AG08395 (cell line): Measurements from ENCODE around the gene ZNF14.
"Not testable (repeated sequence)": the region's sequence is repeated elsewhere in the genome, so short reads cannot be mapped to it uniquely, and the experiment has no call there.

Experiments
- DNase-seq: peaks from one replicate; pipeline ENCODE4 v3.0.0; 2012; ENCODE audit warnings: mixed read lengths, low spot score

ZNF14 gene

DNA sequence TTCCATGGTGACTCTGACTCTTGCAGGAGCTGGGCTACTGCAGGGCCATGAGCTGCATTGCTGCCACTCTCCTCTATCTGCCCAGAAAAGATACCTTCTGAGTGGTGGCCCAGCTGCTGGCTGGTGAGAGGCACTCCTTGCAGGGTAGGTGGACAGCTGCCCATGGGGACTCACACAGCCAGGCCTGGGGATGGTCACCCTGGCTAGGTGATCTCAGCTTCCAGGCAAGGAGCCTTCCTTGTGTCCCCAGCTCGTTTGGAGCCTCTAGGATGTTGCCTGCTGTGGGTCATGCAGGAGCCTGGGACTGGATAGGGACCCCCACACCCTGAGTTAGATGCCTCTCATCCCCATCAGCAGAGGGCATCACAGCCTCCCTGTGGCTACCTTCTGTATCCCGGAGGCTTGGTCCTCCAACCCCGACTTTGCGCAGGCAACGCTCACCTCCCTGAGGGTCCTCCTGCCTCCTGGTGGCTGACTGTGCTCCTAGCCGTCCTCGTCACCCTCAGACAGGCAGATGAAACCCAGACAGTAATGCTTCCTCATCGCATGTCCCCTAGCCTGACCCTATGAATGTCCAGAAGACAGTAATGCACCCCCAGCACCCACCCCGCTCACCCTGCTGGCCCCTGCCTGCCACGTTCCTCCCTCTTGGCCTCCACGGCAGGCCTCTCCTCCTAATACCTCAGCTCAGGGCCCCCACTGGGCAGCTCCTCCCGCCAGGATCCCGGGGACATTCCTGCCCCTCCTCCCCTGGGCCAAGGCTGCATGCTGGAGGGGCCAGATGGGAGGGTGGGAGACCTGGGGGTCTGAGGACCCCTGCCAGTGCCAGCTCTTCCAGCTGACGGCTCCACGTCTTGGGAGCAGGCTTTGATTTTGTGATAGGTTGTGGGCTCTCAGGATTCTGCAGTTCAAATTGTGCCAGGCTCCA lies 13.6 kb upstream of the ZNF14 start:
- no peak for DNase-seq

DNA sequence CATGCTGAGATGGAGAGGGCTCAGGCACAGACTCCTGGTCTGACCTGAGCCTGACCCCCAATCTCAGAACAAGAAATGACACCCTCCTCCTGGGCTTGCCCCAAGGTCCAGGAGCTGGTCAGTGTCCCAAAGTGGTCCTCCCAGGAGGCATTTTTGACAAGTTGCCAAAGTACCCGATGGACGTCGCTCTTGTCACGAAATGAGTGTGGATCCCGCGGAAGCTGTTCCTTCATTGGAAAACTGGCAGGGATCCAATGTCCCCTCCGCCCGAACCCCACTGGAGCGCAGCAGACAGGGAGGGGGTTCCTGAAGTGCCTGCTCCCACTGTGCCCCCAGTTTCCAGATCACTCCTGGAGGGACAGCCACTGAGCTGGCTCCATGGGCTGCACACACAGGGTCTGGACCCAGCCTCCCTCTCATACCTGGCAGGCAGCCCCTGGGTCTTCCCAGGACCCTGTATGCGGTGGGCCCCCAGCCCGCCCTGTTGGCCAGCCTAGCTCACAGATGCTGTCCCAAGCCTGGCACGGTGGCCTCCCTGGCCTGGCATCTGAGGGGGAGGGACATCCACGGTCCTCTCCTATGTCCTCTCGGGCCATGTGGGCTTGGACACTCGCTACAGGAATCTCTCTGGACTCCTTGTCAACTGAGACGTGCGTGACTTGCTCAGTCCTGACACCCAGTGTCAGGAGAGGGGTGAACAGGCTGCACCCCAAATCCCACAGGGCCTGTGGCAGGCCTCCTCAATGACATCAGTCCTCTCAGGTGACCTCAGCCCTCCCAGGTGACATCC lies 12.8 kb upstream of the ZNF14 start:
- DNase-seq, result no peak

DNA sequence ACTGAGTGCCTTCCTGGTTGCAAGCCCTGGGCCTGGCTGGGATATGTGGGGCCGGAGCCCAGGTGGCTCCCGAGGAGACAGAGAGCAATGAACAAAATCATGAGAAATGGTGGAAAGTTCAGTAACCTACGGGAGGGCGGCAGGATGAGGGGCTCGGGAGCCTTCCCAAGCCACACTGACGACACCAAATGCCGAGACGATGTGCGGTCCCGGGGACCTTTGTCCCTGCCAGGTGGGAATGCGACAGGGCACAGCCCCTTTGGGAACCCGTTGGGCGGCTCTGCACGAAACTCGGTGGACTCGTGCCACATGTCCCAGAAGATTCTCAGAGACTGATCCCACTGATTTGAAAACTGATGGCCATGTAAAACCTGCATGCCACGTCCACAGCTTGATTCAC lies 11.7 kb upstream of the ZNF14 start:
- no peak for DNase-seq

DNA sequence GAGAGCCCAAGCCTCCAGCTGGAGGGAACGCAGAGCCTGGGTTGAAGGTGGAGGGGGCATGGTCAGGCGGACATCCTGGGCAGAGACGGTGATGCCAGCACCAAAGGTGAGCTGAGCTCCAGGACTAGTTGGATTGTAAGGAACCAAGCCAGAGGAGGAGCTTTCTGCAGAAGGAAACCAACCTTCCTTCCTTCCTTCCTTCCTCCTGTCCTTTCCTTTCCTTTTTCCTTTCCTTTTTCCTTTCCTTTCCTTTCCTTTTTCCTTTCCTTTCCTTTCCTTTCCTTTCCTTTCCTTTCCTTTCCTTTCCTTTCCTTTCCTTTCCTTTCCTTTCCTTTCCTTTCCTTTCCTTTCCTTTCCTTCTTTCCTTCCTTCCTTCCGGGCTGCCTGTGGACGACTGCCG lies 11.0 kb upstream of the ZNF14 start:
- DNase-seq, result not testable (repeated sequence)

DNA sequence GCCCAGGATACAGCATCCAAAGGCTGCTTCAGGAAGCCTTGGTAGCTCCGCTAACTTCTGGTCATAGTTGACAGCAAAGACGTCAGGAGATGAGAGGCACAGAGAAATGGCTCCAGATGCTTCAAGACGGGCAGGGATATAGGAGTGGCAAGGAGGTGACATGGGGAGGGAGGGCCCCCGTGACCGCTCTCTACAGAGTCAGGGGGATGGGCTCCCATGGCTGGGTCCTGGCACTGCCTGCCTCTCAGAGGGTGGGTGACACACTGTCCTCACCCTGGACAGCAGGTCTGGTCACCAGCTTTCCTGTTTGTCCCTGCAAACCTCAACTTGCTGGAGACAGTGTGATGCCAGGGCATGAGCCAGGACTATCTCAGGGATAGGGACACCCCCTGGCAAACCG lies 10.3 kb upstream of the ZNF14 start:
- DNase-seq, result no peak

DNA sequence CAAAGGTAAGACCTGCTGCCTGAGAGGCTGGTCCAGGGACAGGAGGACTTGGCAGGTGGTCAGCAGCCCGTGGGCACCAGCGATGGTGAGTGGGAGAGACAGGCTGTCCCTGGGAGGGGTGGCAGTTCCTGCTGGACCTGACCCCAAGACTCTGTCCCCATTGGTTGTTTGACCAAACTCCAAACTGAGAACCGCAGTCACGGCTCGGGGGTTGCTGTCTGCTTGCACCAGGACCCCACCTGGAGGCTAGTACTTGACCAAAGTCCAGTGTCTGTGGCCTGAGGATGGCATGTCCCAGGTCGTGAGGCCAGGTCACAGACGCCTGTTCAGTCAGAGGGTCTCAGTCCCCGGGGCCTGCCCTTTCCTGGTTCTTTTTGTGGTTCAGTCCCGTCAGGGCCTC lies 9.9 kb upstream of the ZNF14 start:
- no peak for DNase-seq

DNA sequence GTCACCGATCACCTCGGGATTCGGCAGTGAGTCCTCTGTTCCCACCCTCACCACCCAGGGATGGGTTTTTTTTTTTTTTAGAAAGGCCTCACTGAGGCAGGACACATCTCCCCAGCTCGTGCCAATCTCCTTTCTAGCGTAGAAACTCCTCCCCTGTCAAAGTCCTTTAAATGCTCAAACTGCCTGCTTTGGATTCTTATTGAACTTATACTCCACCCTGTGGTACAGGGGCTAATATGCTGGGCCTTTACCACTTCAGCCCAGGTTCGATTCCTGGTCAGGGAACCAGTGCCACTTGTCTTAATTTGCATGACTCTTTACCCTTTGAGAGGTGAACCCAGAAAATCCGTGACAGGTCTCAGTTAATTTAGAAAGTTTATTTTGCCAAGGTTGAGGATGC lies 8.3 kb upstream of the ZNF14 start:
- DNase-seq, result no peak

DNA sequence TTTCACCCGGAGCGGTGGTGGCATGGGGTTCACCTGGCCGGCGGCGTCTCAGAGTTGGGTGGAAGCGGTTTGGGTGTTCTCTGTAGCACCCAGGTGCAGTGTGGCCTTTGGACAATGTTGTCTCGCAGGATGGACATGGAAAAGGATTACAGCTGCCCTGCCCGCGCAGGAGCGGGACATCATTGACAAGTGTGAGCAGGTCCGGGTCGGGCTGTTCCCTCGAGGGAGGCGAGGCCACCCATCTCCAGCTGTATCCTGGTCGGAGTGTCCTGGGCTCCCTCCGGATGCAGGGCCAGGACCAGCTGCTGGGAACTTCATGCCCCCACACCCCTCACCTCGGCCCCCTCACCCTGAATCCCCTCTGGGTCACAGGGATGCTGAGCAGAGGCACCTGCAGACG lies 7.8 kb upstream of the ZNF14 start:
- no peak for DNase-seq

DNA sequence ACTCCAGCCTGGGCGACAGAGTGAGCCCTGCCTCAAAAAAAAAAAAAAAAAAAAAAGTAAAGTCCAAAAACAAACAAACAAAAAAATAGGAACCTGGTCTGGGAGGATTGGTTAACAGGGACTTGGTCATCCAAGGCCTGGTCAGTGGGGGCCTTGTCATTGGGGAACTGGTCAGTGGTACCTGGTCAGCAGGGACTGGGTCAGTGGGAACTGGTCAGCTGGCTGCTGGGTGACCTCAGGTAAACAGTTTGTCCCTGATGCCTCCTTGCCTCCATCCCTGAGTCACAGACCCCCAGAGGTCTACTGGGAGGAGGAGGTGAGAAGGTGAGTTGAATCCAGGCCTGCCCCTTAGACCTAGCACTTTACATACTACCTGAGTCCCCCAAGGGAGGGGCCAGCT lies 5.7 kb upstream of the ZNF14 start:
- DNase-seq, result no peak

DNA sequence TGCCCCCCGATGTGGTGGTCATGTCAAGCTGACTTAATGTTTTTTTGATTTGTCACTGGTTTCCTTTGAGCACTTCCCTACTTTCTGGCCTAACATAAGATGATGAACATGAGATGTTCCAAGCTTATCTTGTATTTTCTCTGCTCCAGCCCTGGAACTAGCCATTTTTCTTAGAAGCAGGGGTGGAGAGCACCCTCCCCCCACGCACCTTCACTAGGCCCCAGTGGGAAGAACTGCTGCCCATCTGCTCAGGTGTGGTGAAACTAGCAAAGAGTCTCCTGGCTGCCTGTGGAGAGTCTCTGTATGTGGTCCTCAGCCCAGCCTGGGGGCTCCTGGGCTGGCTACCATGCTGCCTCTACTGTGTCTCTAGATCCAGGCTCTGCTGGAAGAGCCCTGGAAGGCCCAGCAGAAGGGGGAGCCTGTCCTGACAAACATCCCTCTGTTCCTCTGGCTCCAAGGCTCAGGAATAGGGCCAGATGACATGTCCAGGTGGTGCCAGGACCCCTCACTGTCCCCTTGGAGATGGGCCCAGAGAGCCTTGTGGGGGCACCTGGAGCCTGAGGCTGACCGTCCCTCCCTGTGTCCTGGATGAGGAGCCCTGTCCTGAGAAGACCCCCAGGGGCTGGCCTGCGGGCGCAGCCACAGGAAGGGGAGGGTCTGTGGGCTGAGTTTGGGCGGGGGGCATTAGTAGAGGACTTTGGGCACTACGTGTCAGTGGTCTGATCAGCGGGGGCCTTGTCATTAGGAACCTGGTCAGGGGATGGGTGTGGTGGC lies 4.8 kb upstream of the ZNF14 start:
- no peak for DNase-seq

DNA sequence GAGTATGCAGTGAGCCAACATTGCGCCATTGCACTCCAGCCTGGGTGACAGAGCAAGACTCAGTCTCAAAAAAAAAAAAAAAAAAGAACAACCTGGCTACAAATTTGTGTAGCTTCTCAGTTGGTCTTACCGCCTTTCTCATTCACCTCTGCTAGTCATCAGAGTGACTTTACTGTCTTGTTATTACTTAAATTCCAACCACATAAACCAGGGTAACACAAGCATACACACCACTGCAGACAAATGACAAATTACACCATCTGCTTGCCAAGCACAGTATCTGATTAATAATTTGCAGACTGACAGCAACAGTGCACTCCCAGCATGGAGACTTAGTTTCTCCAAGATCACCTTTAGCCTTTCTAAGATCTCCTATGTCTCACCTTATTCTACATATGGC lies 11.0 kb downstream of the ZNF14 start:
- DNase-seq, result no peak

DNA sequence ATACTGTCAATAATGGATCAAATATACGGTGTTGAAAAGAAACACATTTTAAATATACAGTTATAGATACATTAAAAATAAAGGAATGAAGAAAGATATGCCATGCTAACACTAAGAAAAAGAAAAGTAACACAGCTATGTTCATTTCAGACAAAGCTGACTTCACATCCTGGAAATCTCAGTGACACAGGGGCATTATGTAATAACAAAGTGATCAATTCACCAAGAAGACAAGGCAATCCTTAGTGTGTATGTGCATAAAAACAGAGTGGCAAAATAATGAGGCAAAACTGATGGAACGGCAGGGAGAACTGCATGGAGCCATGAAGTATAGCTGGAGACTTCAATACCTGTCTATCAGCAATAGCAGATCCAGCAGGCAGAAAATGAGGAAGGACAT lies 13.1 kb downstream of the ZNF14 start:
- no peak for DNase-seq

DNA sequence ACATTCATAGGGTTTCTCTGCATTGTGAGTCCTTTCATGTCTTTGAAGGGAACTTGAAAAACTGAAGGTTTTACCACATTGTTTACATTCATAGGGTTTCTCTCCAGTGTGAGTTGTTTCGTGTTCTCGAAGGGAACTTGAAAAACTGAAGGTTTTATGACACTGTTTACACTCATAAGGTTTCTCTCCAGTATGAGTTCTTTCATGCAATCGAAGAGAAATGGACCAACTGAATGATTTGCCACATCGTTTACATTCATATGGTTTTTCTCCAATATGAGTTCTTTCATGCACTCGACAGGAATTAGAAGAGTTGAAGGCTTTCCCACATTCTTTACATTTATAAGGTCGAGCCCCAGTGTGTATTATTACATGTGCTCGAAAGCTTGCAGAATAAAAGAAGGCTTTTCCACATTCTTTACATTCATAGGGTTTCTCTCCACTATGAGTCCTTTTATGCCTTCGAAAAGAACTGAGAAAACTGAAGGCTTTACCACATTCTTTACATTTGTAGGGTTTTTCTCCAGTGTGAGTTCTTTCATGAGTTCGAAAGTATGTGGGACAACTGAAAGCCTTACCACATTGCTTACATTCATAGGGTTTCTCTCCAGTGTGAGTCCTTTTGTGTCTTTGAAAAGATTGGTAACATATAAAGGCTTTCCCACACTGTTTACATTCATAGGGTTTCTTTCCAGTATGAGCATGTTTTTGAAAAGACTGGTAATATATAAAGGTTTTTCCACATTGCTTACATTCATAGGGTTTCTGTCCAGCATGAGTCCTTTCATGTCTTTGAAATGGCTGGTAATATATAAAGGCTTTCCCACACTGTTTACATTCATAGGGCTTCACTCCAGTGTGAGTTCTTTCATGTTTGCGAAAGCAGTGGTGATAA lies 20.7 kb downstream of the ZNF14 start:
- no peak for DNase-seq

DNA sequence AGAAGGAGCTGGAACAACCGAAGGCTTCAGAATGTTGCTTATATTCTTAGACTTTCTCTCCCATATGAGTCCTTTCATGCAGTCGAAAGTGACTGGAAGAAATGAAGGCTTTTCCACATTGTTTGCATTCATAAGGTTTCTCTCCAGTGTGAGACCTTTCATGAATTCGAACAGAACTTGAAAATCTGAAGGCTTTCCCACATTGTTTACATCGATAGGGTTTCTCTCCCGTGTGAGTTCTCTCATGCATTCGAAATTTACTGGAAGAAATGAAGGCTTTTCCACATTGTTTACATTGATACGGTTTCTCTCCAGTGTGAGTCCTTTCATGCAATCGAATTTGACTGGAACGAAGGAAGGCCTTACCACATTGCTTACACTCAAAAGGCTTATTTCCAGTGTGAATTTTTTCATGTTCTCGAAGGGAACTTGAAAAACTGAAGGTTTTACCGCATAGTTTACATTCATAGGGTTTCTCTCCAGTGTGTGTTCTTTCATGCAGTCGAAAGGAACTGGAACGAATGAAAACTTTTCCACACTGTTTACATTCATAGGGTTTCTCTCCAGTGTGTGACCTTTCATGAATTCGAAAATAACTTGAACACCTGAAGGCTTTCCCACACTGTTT lies 21.5 kb downstream of the ZNF14 start:
- DNase-seq, result no peak

DNA sequence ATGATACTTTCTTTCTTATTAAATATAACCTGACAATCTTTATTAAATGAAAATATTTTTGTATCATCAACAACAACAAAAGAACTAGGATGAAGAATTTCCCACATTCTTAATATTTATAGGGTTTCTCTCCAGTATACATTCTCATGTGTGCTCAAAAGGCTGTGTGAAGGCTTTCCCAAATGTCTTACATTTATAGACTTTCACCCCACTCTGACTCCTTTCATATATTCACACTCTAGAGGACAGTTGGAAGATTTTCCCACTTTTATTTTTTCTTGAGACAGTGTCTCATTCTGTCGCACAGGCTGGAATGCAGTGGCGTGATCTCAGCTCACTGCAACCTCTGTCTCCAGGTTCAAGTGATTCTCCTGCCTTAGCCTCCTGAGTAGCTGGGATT lies 22.4 kb downstream of the ZNF14 start:
- DNase-seq, result no peak

DNA sequence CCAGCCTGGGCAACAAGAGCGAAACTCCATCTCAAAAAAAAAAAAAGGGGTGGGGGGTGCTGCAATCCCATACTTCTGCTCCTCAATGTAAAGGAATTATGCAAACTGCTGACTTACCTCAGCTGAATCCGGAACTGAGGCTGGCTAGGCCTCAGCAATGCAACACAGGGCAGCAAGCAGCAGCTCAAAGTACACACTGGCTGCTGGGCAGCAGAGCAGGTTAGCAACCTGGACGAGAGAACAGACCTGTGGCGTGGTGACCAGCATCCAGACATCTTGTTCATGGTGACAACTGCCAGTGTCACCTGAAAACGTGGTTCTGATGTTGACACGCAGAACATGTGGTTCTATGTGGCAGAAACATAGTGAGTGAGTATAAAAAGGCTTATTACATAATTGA lies 28.1 kb downstream of the ZNF14 start:
- no peak for DNase-seq

DNA sequence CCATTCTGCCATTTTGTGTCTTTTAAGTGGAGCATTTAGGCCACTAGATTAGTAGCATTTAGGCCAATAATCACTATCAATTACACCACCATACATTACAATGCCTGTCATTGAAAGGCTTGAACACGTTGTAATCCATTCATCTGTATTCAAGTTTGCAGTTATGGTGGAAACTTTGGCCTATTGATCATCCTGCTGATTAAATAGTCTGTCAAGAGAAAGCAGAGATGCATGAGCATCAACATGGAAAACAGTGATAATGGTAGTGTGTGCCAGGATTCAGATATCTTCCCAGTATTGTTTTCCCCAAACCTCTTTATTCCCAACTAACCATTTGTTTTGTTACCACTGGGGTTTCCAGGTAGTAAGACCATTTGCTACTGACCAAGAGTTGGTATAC lies 32.4 kb downstream of the ZNF14 start:
- not testable (repeated sequence) for DNase-seq

DNA sequence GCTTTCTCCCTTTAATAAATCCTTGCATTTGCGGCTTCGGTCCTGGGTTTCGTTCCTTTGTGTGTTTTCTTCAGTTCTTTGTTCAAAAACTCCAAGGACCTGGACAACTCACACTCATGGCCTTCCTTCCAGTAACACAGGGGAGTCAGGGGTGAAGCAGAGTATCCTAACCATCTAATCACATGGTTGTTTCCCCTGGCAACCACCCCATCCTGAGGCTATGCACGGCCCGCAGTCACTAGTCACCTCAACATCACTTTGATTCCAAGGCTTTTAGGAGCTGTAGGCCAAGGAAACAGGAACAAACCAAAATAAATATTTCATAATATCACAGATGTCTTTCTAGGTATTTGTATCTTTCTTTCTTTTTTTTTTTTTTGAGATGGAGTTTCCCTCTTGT lies 35.3 kb downstream of the ZNF14 start:
- DNase-seq, result no peak

DNA sequence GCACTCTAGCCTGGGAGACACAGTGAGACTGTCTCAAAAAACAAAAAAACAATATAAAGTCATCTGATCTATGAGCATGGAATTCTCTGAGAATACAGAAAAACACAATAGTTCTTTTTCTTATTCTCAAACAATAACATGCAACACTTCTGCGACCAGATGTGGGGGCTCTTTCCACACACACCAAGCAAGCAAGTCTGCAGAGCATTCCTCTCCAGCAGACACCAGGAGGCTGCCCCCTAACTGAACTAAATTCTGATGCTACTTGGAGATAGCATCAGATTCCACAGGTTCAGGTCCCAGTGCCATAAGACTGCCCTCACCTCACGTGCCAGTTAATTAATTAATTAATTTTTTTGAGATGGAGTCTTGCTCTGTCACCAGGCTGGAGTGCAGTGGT lies 36.5 kb downstream of the ZNF14 start:
- no peak for DNase-seq

DNA sequence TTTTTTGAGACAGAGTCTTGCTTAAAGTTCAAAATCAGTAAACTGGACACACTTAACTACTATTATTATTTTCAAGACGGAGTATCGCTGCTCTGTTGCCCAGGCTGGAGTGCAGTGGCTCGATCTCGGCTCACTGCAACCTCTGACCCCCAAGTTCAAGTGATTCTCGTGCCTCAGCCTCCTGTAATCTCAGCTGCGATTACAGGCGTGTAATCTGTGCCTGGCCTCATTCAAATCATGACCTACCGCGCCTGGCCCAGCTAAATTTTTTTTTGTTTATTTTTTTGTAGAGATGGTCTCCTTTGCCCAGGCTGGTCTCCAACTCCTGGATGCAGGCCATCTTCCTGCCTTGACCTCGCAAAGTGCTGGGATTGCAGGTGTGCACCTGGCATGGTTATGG lies 41.2 kb downstream of the ZNF14 start:
- DNase-seq, result no peak

DNA sequence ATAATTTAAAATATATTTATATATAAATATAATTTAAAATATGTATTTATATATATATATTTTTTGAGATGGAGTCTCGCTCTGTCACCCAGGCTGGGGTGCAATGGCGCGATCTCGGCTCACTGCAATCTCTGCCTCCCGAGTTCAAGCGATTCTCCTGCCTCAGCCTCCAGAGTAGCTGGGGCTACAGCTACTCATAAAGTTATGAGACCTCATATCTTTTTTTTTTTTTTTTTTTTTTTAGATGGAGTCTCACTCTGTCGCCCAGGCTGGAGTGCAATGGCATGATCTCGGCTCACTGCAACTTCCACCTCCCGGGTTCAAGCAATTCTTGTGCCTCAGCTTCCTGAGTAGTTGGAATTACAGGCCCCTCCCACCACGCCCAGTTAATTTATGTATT lies 43.9 kb downstream of the ZNF14 start:
- DNase-seq, result not testable (repeated sequence)
